GM18858 (cell line): ENCODE measurements around the gene ARHGAP11A.
"Not testable (repeated sequence)": the region's sequence is repeated elsewhere in the genome, so short reads cannot be mapped to it uniquely, and the experiment has no call there.

Experiments
- ATAC-seq: cut with Tn5 transposase; IDR thresholded peaks from one replicate; pipeline ENCODE4 v1.9.1; 2021; ENCODE audit not compliant: unreplicated experiment

The ARHGAP11A gene

GRCh38 chr15:32615051-32615870 lies at the start of gene ARHGAP11A:
ARHGAP11A (plus strand) TSS chr15:32615504; CDS start chr15:32616212, 708 bp downstream.
- ATAC-seq = peak; percentile 50

GRCh38 chr15:32568988-32569387 lies 46.3 kb upstream of the ARHGAP11A start:
- ATAC-seq = not testable (repeated sequence)

GRCh38 chr15:32578482-32578881 lies 36.8 kb upstream of the ARHGAP11A start:
- ATAC-seq = not testable (repeated sequence)

- not testable (repeated sequence) for ATAC-seq
Measured at GRCh38 chr15:32585844-32586243, 29.5 kb upstream of the ARHGAP11A start.

- ATAC-seq = not testable (repeated sequence)
Measured at GRCh38 chr15:32593151-32593550, 22.2 kb upstream of the ARHGAP11A start, which contains the start of gene GOLGA8N. GOLGA8N (plus strand) TSS chr15:32593456.

GRCh38 chr15:32609518-32609917 lies 5.8 kb upstream of the ARHGAP11A start:
- not testable (repeated sequence) for ATAC-seq

GRCh38 chr15:32610719-32611118 lies 4.6 kb upstream of the ARHGAP11A start:
- not testable (repeated sequence) for ATAC-seq

- ATAC-seq = peak; percentile 15
Measured at GRCh38 chr15:32614712-32615050, 623 bp upstream of the ARHGAP11A start.

- peak; percentile 1 for ATAC-seq
Measured at GRCh38 chr15:32615871-32616426, 645 bp downstream of the ARHGAP11A start.

GRCh38 chr15:32636410-32636809 lies 21.1 kb downstream of the ARHGAP11A start:
- no peak for ATAC-seq

GRCh38 chr15:32636908-32637567 lies 21.7 kb downstream of the ARHGAP11A start:
- peak; percentile 60 for ATAC-seq

GRCh38 chr15:32637704-32638103 lies 22.4 kb downstream of the ARHGAP11A start:
- no peak for ATAC-seq

- no peak for ATAC-seq
Measured at GRCh38 chr15:32641517-32642059, 26.3 kb downstream of the ARHGAP11A start, which contains the start of gene SCG5. SCG5 (plus strand) TSS chr15:32641710; CDS start chr15:32643593, 1,883 bp downstream.

GRCh38 chr15:32642667-32643435 lies 27.5 kb downstream of the ARHGAP11A start:
- no peak for ATAC-seq

GRCh38 chr15:32643907-32644445 lies 28.7 kb downstream of the ARHGAP11A start:
- no peak for ATAC-seq

GRCh38 chr15:32646291-32646690 lies 31.0 kb downstream of the ARHGAP11A start:
- no peak for ATAC-seq

GRCh38 chr15:32649342-32649741 lies 34.0 kb downstream of the ARHGAP11A start:
- no peak for ATAC-seq

GRCh38 chr15:32651229-32651837 lies 36.0 kb downstream of the ARHGAP11A start:
- ATAC-seq = peak; percentile 49

GRCh38 chr15:32652178-32652577 lies 36.9 kb downstream of the ARHGAP11A start:
- ATAC-seq = no peak

- no peak for ATAC-seq
Measured at GRCh38 chr15:32656091-32656490, 40.8 kb downstream of the ARHGAP11A start.
